NCI-H1436 treated with DMSO at 0.1 percent for 48 hours (cell line): ENCODE measurements around the gene RETREG1.

ENCODE experiments used
- DNase-seq: peaks from one replicate; lab custom pipeline; 2025; lab: John Stamatoyannopoulos, UW

RETREG1 gene

GRCh38 chr5:16580382-16580781 is 36.4 kb downstream of the RETREG1 start:
- no peak for DNase-seq

- no peak for DNase-seq
These were observed 37.5 kb downstream of the RETREG1 start for GRCh38 chr5:16579142-16579847.

- DNase-seq = no peak
These were observed 38.3 kb downstream of the RETREG1 start for GRCh38 chr5:16578474-16578883.

- no peak for DNase-seq
These were observed 39.1 kb downstream of the RETREG1 start for GRCh38 chr5:16577677-16578076.

- no peak for DNase-seq
These were observed 41.7 kb downstream of the RETREG1 start for GRCh38 chr5:16574789-16575721.

GRCh38 chr5:16573401-16573800 is 43.4 kb downstream of the RETREG1 start:
- DNase-seq = no peak

GRCh38 chr5:16572289-16573015 is 44.3 kb downstream of the RETREG1 start:
- no peak for DNase-seq

GRCh38 chr5:16571016-16571415 is 45.8 kb downstream of the RETREG1 start:
- DNase-seq = no peak

- DNase-seq = no peak
These were observed 46.5 kb downstream of the RETREG1 start for GRCh38 chr5:16570121-16570815.

- DNase-seq = no peak
These were observed 47.8 kb downstream of the RETREG1 start for GRCh38 chr5:16568875-16569580.

- no peak for DNase-seq
These were observed 49.4 kb downstream of the RETREG1 start for GRCh38 chr5:16567365-16567764.

GRCh38 chr5:16565118-16565517 is 51.7 kb downstream of the RETREG1 start:
- DNase-seq = no peak

- no peak for DNase-seq
These were observed 52.4 kb downstream of the RETREG1 start for GRCh38 chr5:16564248-16564867.

GRCh38 chr5:16563686-16564085 is 53.1 kb downstream of the RETREG1 start:
- DNase-seq = no peak

- DNase-seq = no peak
These were observed 55.1 kb downstream of the RETREG1 start for GRCh38 chr5:16561660-16562059.

- no peak for DNase-seq
These were observed 57.1 kb downstream of the RETREG1 start for GRCh38 chr5:16559702-16560101.

GRCh38 chr5:16558984-16559629 is 57.7 kb downstream of the RETREG1 start:
- DNase-seq = no peak

- no peak for DNase-seq
These were observed 59.3 kb downstream of the RETREG1 start for GRCh38 chr5:16557477-16557876.

- no peak for DNase-seq
These were observed 62.7 kb downstream of the RETREG1 start for GRCh38 chr5:16554110-16554509.

- DNase-seq = no peak
These were observed 64.0 kb downstream of the RETREG1 start for GRCh38 chr5:16552666-16553343.
